ENCODE results near the gene VSTM4.
A peak's percentile ranks its signal among the peaks of the same experiment; 100 is the strongest.

Gene VSTM4

DNA sequence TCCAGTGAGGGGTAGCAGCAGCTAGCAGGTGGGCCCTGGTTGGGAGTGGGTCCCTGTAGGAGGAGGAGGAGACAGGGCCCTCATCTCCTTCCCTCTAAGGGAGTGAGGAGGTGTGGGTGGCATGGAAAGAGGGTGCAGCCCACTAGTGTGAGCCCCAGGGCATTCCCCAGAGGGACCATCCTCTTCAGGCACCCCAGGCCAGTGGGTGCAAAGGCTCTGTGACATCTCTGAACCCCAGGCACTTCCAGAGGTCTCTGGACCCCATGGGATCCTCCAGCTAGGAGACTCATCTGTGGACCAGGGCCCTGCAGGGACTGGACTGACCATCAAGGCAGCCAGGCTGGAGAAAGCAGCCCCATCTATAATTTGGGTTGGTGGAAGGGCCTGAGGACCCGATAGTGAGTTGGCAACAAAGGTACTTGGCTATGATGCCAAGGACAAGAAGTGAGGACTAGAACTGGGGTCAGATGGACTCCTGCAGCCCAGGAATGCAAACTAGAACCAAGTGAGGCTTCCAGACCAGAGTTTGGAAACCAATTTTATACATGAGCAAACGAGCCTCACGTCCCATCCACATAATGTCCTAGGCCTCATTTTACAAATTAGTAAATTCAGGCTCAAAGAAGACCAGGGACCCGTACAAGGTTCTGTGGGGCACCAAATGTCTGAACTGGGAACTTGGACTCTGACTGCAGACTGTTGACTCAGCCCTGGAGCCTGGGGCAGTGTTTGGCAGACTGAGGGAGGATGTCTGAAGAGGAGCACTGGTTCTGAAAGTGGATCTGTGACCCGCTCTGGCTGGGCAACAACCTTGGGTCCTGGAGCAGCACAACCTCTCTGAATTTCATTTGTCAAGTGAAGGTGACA, 1.4 kb upstream of the VSTM4 start:
- no peak for DNase-seq (ENCODE audit: low spot score)

DNA sequence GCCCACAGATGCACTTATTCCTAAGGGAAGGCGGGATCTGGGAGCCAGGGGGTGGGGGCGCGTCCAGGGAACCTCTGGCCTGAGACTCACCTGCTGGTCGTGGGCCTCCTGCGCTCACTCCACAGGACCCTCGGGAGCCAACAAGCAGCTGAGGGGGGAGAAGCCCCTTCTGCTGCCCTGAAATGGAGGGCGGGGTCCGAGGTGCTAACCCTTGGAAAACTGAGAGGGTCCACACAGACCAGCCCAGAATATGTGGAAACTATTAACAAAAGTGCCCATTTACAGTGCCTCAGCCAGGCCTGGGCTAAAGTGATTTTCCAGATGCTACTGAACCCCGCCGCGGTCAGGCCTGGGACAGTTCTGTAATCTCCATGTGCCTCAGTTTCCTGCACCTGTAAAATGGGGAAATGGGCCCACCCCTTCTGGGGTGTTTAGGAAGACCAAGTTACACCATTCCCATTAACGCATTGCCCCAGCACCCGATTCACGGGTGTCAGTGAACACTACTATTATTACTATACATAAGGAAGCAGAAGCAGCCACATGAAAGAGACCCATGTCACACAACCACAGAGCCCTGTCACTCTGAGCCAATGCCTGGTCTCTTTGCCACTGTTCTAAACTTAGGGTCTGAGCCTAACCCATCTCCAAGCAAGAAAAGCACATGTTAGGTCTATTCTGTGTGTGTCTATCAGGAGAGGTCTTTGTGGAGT, 630 bp upstream of the VSTM4 start:
- no peak for DNase-seq (ENCODE audit: low spot score)

- DNase-seq (ENCODE audit: low spot score), result no peak
These were observed 656 bp downstream of the VSTM4 start for GRCh38 chr10:49114718-49115014.

GRCh38 chr10:49113741-49114141, 1.6 kb downstream of the VSTM4 start:
- no peak for DNase-seq (ENCODE audit: low spot score)

DNA sequence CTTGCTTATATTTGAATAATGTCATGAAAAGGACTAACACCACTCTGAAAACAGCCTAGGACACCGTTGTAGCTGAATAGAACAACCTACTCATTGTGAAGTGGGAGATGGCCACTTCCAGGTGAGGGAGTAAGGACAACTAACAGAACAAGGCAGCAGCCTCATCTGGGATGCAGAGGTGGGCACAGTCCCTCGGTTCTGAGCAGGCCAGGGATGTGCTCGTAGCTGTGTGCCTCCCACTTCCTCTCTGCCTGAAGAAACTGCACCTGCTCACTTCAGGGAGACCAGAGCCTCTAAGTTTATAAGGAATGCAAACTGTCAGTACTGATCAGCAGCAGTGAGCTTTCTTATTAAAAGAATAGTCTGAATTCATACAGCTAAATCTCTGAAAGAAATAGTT, 2.5 kb downstream of the VSTM4 start:
- no peak for DNase-seq (ENCODE audit: low spot score)

DNA sequence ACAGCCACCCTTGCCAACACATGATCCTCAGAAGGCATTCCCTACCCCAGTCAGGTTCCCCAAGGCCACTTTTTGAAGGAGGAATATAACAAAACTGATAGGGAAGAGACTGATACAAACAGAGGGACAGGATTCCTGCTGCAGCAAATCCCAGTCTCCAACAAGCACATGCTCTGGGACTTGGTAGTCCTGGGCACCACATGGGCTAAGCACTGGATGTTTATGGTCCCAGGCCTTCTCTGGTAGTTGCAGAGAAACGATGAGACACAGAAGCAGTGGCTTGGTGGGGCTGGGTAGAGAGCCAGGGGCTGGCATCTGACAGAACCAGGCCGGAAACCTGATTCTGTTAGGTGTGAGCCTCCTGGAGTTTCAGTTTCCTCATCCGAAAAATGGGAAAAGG, 3.2 kb downstream of the VSTM4 start:
- no peak for DNase-seq (ENCODE audit: low spot score)

GRCh38 chr10:49111320-49111698, 4.0 kb downstream of the VSTM4 start:
- no peak for DNase-seq (ENCODE audit: low spot score)

GRCh38 chr10:49110684-49111319, 4.5 kb downstream of the VSTM4 start:
- DNase-seq (ENCODE audit: low spot score), result no peak

- no peak for DNase-seq (ENCODE audit: low spot score)
These were observed 5.5 kb downstream of the VSTM4 start for GRCh38 chr10:49109669-49110340.

- DNase-seq (ENCODE audit: low spot score), result no peak
These were observed 6.7 kb downstream of the VSTM4 start for GRCh38 chr10:49108656-49109055.

DNA sequence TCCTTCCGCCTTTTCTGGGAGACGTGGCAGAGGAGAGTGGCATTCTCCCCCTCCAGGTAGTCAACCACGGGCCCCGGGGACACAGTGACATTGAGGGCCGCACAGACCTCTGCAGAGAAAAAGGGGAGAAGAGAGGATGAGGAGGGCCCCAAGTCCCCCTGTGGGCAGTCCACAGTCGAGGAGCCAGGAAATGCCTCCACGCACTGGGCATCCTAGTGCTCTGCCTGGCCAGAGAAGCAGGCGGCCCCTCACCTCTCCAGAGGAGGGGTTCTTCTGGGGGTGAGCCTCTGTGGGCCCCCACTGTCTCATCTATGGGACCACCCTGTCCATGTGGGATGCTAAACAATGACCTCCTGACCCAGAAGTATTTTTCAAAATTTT, 7.4 kb downstream of the VSTM4 start:
- no peak for DNase-seq (ENCODE audit: low spot score)

GRCh38 chr10:49107111-49107886, 8.0 kb downstream of the VSTM4 start:
- DNase-seq (ENCODE audit: low spot score), result no peak

- DNase-seq (ENCODE audit: low spot score), result peak; percentile 79
These were observed 8.9 kb downstream of the VSTM4 start for GRCh38 chr10:49106451-49106850.

GRCh38 chr10:49105076-49105475, 10.2 kb downstream of the VSTM4 start:
- DNase-seq (ENCODE audit: low spot score), result no peak

- DNase-seq (ENCODE audit: low spot score), result no peak
These were observed 11.0 kb downstream of the VSTM4 start for GRCh38 chr10:49104323-49104722.

GRCh38 chr10:49103761-49104160, 11.6 kb downstream of the VSTM4 start:
- DNase-seq (ENCODE audit: low spot score), result no peak

GRCh38 chr10:49099046-49099445, 16.3 kb downstream of the VSTM4 start:
- DNase-seq (ENCODE audit: low spot score), result no peak

- no peak for DNase-seq (ENCODE audit: low spot score)
These were observed 18.4 kb downstream of the VSTM4 start for GRCh38 chr10:49096890-49097445.

GRCh38 chr10:49094646-49095045, 20.7 kb downstream of the VSTM4 start:
- DNase-seq (ENCODE audit: low spot score), result no peak

GRCh38 chr10:49093922-49094321, 21.4 kb downstream of the VSTM4 start:
- DNase-seq (ENCODE audit: low spot score), result no peak

- DNase-seq (ENCODE audit: low spot score), result no peak
These were observed 22.8 kb downstream of the VSTM4 start for GRCh38 chr10:49092477-49092876.
